GM12878 (cell line): ENCODE results near the gene LMF2. TPM values are rescaled to one million over a fixed set of nuclear protein-coding genes. Genes with fewer than 3 reads are reported as not detected.

Experiments
- BHLHE40 ChIP-seq, 2 experiments: fragments of 450-650 bp in 1 of 2; IDR thresholded peaks; 2 replicates each; pipeline ENCODE4 v1.6.1; 2011 to 2017; ENCODE audit warnings: low read depth in 2 of 2, borderline replicate concordance in 1 of 2, improper control_type of control experiment in 1 of 2, low read length in 1 of 2, mild to moderate bottlenecking in 1 of 2
- CEBPB ChIP-seq, 2 experiments: fragments of 150-350 bp in 1 of 2; IDR thresholded peaks; 2 replicates each; pipeline ENCODE4 v1.6.1; 2012 to 2014; ENCODE audit warnings: low read depth in 2 of 2, low read length in 2 of 2, borderline replicate concordance in 1 of 2, inconsistent platforms in 1 of 2
- EP300 ChIP-seq, 2 experiments: fragments of 150-350 bp in 1 of 2; IDR thresholded peaks; 2 replicates each; pipeline ENCODE4 v1.6.1; 2011 to 2012; ENCODE audit warnings: low read depth in 2 of 2, low read length in 2 of 2, borderline replicate concordance in 1 of 2, improper control_type of control experiment in 1 of 2, inconsistent platforms in 1 of 2; ENCODE audit not compliant: control insufficient read depth in 1 of 2
- ESRRA ChIP-seq: IDR thresholded peaks from 2 replicates; pipeline ENCODE4 v1.6.1; 2012; ENCODE audit warnings: mild to moderate bottlenecking, low read length, improper control_type of control experiment
- FOXK2 ChIP-seq: fragments of 450-650 bp; IDR thresholded peaks from 2 replicates; pipeline ENCODE4 v1.6.1; 2017; ENCODE audit warnings: mild to moderate bottlenecking, moderate library complexity
- NFYB ChIP-seq: IDR thresholded peaks from 2 replicates; pipeline ENCODE4 v1.6.1; 2011; ENCODE audit warnings: low read depth, mild to moderate bottlenecking, low read length, improper control_type of control experiment, moderate library complexity; ENCODE audit not compliant: insufficient read depth
- POLR2AphosphoS2 ChIP-seq: IDR thresholded peaks from 2 replicates; pipeline ENCODE4 v1.6.1; 2011; ENCODE audit warnings: low read depth, mild to moderate bottlenecking, low read length, improper control_type of control experiment, moderate library complexity
- POLR2AphosphoS5 ChIP-seq: IDR thresholded peaks from 2 replicates; pipeline ENCODE4 v1.6.1; 2011; ENCODE audit warnings: mild to moderate bottlenecking, low read length, inconsistent platforms
- POU2F2 ChIP-seq: IDR thresholded peaks from 3 replicates; pipeline ENCODE4 v1.6.1; 2011; ENCODE audit warnings: low read depth, mild to moderate bottlenecking, low read length, borderline replicate concordance
- SIN3A ChIP-seq: IDR thresholded peaks from 2 replicates; pipeline ENCODE4 v1.6.1; 2012; ENCODE audit warnings: low read depth, low read length, improper control_type of control experiment
- SMARCA5 ChIP-seq: fragments of 450-650 bp; IDR thresholded peaks from 2 replicates; pipeline ENCODE4 v1.6.1; 2017; ENCODE audit warnings: mild to moderate bottlenecking
- TBL1XR1 ChIP-seq: IDR thresholded peaks from 2 replicates; pipeline ENCODE4 v1.6.1; 2012; ENCODE audit warnings: low read depth, low read length, improper control_type of control experiment
- YY1 ChIP-seq: IDR thresholded peaks from 2 replicates; pipeline ENCODE4 v1.6.1; 2011; ENCODE audit warnings: low read depth, mild to moderate bottlenecking, low read length
- ZBTB33 ChIP-seq: fragments of 450-650 bp; IDR thresholded peaks from 2 replicates; pipeline ENCODE4 v1.6.1; 2017; ENCODE audit warnings: mild to moderate bottlenecking
- ZNF384 ChIP-seq: IDR thresholded peaks from 2 replicates; pipeline ENCODE4 v1.6.1; 2012; ENCODE audit warnings: low read depth, mild to moderate bottlenecking, low read length, improper control_type of control experiment, borderline replicate concordance
- polyA plus RNA-seq, 11 experiments: library from polyadenylated mRNA; depleted of rRNA in 4 of 11; unstranded in 6 of 11; stranded (reverse) in 5 of 11; fragments of >200 nt; fragmentation: Nextera tagmentation in 4 of 11; fragmentation: Illumina TruSeq in 1 of 11; extraction: Ambion mirVana in 4 of 11; extraction: Trizol in 1 of 11; gene quantifications; 1 replicate in 1 of 11; 2 replicates in 10 of 11; pipeline versions ENCODE4 v1.2.1 to v1.2.3, GENCODE V29; 2011 to 2016; ENCODE audit warnings: inconsistent platforms in 2 of 11, missing spikeins in 2 of 11, low read depth in 1 of 11
- total RNA-seq, 4 experiments: library from RNA; depleted of rRNA in 3 of 4; stranded (reverse); fragments of >200 nt in 3 of 4; fragmentation: Illumina TruSeq in 1 of 4; extraction: Trizol in 1 of 4; gene quantifications; 2 replicates each; pipeline versions ENCODE4 v1.2.1 to v1.2.3, GENCODE V29; 2013 to 2021
- TF ChIP-seq, protein P1 (sequence below): IDR thresholded peaks from 2 replicates; pipeline ENCODE4 v1.6.1; 2011; ENCODE audit warnings: low read depth, low read length, improper control_type of control experiment, borderline replicate concordance
- TF ChIP-seq, protein P2 (sequence below): fragments of 450-650 bp; formaldehyde crosslinking; IDR thresholded peaks from 2 replicates; pipeline ENCODE4 v1.5.0; 2022; ENCODE audit warnings: mild to moderate bottlenecking, missing genetic modification characterization
- TF ChIP-seq, protein P3 (sequence below): fragments of 450-650 bp; IDR thresholded peaks from 2 replicates; pipeline ENCODE4 v1.6.1; 2018; ENCODE audit warnings: mild to moderate bottlenecking, low read depth, moderate library complexity; ENCODE audit not compliant: partially characterized antibody

Gene LMF2
- total and polyA plus RNA-seq, 10 of the 15 experiments (the other 5 are each of a cell fraction or from before 2014, with no cell fraction given), result 0.08 to 57.5 (median 21.2) TPM

DNA sequence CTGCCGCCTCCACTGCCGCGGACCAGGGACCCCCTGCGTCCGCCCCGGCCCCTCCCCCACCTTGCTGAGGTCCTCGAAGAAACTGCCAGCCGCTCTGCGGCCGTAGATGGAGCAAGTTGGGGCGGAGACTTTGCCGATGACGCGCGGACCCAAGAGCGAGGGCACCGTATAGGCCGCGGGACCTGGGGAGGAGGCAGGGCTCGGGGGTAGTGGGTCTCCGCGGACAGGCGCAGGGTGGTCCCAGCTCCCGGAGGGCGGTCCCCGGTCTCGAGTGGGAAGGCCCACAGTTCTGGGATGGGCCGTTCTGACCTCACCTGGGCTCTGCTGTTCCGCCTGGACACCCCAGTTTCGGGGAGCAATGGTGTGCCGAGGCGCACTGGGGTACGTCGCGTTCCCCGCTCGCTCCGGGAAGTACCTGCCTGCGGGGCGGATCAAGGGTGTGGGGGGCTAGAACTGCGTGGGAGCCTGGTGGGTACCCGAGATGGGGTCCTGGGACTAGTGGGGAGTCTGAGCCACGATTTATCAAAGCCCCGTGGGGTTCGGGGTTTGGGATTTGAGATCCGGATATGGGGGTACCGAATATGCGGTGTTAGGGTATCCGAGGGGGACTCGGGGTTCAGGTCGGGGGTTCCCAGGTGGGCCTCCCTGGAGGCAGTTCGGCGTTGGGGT is 23.5 kb upstream of the LMF2 start (continued):
- TF ChIP-seq, protein P1, sequence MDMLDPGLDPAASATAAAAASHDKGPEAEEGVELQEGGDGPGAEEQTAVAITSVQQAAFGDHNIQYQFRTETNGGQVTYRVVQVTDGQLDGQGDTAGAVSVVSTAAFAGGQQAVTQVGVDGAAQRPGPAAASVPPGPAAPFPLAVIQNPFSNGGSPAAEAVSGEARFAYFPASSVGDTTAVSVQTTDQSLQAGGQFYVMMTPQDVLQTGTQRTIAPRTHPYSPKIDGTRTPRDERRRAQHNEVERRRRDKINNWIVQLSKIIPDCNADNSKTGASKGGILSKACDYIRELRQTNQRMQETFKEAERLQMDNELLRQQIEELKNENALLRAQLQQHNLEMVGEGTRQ, result no peak
- TF ChIP-seq POLR2AphosphoS2 (no peak; the same call in 1 of the 2 replicates), EP300 (IDR thresholded peaks at IDR 0.05; ENCODE audit: borderline replicate concordance in 1 of 2, control insufficient read depth in 1 of 2, low read depth in 2 of 2, low read length in 2 of 2) (no peak), SIN3A (no peak), CEBPB (IDR thresholded peaks at IDR 0.05; ENCODE audit: borderline replicate concordance in 1 of 2, low read depth in 2 of 2, low read length in 2 of 2) (no peak), ZBTB33 (no peak), NFYB (no peak), ESRRA (peak; percentile 22; the same call in 1 of the 2 replicates), ZNF384 (no peak), FOXK2 (no peak), POU2F2 (peak; percentile 82; the same call in 2 of the 3 replicates), SMARCA5 (no peak; the same call in 1 of the 2 replicates), TBL1XR1 (0 out of 2 replicates have a peak, but pooled peaks have one; percentile 46), YY1 (peak; percentile 27; the same call in 1 of the 2 replicates), POLR2AphosphoS5 (peak; percentile 92), BHLHE40 (IDR thresholded peaks at IDR 0.05; ENCODE audit: borderline replicate concordance in 1 of 2, low read depth in 2 of 2, low read length in 1 of 2) (peak in 1 of 2 experiments; percentile 9; a peak in 1 of 4 replicates)
- TF ChIP-seq, protein P2, sequence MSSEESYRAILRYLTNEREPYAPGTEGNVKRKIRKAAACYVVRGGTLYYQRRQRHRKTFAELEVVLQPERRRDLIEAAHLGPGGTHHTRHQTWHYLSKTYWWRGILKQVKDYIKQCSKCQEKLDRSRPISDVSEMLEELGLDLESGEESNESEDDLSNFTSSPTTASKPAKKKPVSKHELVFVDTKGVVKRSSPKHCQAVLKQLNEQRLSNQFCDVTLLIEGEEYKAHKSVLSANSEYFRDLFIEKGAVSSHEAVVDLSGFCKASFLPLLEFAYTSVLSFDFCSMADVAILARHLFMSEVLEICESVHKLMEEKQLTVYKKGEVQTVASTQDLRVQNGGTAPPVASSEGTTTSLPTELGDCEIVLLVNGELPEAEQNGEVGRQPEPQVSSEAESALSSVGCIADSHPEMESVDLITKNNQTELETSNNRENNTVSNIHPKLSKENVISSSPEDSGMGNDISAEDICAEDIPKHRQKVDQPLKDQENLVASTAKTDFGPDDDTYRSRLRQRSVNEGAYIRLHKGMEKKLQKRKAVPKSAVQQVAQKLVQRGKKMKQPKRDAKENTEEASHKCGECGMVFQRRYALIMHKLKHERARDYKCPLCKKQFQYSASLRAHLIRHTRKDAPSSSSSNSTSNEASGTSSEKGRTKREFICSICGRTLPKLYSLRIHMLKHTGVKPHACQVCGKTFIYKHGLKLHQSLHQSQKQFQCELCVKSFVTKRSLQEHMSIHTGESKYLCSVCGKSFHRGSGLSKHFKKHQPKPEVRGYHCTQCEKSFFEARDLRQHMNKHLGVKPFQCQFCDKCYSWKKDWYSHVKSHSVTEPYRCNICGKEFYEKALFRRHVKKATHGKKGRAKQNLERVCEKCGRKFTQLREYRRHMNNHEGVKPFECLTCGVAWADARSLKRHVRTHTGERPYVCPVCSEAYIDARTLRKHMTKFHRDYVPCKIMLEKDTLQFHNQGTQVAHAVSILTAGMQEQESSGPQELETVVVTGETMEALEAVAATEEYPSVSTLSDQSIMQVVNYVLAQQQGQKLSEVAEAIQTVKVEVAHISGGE (CRISPR knock-in tag), result 0 out of 2 replicates have a peak, but pooled peaks have one; percentile 17
- TF ChIP-seq, protein P3, sequence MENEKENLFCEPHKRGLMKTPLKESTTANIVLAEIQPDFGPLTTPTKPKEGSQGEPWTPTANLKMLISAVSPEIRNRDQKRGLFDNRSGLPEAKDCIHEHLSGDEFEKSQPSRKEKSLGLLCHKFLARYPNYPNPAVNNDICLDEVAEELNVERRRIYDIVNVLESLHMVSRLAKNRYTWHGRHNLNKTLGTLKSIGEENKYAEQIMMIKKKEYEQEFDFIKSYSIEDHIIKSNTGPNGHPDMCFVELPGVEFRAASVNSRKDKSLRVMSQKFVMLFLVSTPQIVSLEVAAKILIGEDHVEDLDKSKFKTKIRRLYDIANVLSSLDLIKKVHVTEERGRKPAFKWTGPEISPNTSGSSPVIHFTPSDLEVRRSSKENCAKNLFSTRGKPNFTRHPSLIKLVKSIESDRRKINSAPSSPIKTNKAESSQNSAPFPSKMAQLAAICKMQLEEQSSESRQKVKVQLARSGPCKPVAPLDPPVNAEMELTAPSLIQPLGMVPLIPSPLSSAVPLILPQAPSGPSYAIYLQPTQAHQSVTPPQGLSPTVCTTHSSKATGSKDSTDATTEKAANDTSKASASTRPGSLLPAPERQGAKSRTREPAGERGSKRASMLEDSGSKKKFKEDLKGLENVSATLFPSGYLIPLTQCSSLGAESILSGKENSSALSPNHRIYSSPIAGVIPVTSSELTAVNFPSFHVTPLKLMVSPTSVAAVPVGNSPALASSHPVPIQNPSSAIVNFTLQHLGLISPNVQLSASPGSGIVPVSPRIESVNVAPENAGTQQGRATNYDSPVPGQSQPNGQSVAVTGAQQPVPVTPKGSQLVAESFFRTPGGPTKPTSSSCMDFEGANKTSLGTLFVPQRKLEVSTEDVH, result peak; percentile 52
